ENCODE results near the gene SMARCB1.

- no peak for TF ChIP-seq CTCF (conservative IDR thresholded peaks at IDR 0.05; ENCODE audit: low read depth, low read length)
- no peak for TF ChIP-seq EZH2 (IDR thresholded peaks at IDR 0.05; ENCODE audit: borderline replicate concordance, low read depth, low read length, poor library complexity, severe bottlenecking)
These were observed 7.7 kb upstream of the SMARCB1 start for GRCh38 chr22:23779083-23779482.
